GM21825 (cell line): ENCODE measurements around the gene RABEP1.
A peak's percentile ranks its signal among the peaks of the same experiment; 100 is the strongest.
"Not testable (repeated sequence)": the region's sequence is repeated elsewhere in the genome, so short reads cannot be mapped to it uniquely, and the experiment has no call there.

Experiments used
- ATAC-seq: cut with Tn5 transposase; IDR thresholded peaks from one replicate; pipeline ENCODE4 v1.9.1; 2021; ENCODE audit warnings: mild to moderate bottlenecking, moderate library complexity; ENCODE audit not compliant: unreplicated experiment

RABEP1 gene

GRCh38 chr17:5418858-5419355 is 136.8 kb downstream of the RABEP1 start:
- ATAC-seq, result peak; percentile 30

DNA sequence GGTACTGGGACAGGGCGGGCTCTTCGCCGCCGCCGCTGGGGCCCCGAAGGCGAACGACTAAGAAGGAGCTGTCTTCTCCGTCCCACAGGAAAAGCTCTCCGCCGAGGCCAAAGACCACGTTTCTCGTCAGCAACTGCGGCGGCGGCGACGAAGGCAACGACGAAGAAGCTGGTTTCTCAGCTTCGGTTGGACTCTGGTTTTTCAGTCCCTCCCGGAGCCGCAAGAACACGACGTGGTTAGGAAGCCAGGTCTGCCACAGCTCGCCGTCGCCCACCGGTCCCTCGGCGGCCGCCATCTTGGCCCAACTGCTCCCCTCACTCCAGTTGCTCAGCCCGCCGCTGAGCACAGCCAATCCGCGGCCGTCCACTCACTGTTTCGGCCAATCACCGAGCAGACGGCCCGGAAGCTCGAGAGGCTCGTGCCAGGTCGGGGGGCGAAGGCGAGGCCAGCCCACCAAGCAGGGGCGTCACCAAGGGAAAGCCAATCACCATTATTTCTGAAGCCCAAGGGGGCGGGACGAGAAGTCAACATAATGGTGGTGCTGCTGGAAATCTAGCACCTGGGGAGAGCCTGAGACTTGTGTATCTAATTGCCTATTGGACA is 137.4 kb downstream of the RABEP1 start, which contains the start of gene NUP88:
Gene NUP88 (minus strand): TSS at position 307 of the 603 bp plus-strand sequence. CDS start 12 bp downstream, at position 295.
- ATAC-seq, result peak; percentile 86

DNA sequence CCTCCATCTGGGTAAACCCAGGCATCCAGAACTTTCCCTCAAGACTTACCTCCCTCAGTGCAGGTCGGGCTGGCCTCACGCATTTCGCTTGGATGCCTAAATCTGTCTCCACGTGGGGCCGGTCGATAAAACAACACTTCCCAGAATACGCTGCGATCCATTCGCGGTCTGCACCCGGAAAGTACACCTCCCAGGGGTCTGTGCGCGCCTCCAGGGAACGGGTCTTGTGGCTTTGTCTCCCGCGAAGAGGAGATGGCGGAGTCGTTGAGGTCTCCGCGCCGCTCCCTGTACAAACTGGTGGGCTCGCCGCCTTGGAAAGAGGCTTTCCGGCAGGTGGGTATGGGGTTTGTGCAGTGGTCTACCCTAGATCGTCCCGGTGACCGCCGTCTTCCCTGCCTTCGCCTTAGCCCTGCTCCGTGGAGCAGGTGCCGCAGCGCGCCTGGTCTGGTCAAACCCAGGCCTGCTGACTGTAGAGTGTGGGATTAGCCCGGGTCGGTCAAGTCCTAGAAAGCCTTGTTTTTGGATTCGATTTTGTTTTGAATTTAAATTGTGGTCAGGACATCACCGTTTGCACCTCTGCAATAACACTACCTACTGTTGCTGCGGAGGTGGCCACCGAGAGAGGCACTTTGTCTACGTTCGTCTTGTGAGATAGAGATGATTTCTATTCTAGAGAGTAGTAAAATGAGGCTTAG is 138.0 kb downstream of the RABEP1 start, which contains the start of gene RPAIN:
Gene RPAIN (plus strand): TSS at position 224 of the 695 bp plus-strand sequence. CDS start 29 bp downstream, at position 253.
- ATAC-seq, result peak; percentile 48

DNA sequence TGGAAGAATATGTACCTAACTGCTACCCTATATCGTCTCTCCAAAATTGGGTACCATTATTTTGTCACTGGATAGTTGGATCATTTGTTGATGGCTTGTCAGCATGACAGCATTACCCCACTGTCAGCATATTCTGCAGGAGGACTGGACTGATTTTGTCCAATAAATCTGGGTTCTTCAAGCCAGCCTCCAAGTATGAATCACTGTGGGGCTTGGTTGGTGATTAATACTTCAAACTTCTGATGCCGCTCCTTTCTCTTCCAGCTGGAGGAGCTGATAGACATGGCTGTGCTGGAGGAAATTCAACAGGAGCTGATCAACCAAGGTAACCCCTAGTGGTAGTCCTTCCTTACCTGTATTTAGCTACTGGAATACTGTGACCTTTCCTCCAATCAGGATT is 140.4 kb downstream of the RABEP1 start:
- ATAC-seq, result no peak

DNA sequence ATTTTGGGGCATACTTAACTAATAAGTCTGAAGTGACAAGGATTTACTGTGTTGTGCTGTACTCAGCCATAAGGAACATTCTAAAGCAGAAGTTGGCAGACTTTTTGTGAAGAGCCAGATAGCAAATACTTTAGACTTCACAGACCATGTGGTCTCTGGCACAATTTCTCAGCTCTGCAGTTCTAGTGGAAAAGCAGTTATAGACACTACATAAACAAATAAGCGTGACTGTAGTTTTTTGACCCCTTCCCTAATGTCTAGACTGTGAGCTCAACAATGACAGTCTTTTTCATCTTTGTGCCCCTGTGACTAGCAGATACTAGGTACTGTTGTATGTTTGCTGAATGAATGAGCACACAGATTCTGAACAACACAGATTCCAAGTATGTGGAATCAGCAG is 142.8 kb downstream of the RABEP1 start:
- ATAC-seq, result no peak

DNA sequence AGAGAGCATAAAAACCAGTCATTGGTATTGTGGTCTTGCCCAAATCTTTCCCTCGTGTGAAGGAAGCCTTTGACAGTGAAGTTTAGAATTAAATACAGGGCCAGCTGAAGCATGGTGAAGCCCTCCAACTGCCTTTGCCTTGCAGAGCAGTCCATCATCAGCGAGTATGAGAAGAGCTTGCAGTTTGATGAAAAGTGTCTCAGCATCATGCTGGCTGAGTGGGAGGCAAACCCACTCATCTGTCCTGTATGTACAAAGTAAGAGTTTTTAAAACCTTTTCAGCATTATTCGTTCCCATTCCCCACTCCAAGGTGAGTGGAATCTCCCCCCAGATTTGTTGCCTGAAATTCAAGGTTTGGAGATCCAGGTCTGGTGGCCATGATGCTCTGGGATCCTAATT is 143.7 kb downstream of the RABEP1 start:
- no peak for ATAC-seq

DNA sequence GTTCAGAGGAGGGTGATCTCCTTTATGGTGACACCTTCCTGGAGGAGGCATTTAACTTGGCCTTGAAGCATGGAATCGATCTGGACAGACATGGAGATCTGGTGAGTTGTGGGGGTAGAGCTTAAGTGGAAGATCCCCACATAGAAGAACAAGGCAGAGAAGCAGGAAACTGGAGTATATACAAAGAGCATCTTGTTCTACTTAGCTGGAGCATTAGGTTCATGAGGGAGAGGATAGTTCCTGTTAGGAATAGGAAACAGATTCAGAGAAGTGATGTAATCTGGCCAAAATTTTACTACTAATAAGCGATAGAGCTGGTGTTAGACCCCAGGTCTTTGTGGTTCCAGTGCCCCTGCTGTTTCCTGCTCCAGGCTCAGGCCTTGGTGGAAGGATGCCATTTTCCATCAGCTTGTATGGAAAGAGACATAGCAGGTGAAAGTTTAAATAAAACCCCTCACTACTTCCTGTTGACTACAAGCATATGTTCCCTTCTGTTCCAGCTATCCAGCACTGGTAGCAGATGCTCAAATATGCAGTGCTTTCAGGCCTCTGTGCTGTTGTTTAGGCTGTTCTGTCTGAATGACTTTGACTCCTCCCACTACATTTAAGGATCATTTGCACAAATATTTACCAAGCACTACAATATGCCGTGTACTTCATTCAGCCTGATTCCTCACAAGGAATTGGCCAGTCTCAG is 147.3 kb downstream of the RABEP1 start:
- no peak for ATAC-seq

DNA sequence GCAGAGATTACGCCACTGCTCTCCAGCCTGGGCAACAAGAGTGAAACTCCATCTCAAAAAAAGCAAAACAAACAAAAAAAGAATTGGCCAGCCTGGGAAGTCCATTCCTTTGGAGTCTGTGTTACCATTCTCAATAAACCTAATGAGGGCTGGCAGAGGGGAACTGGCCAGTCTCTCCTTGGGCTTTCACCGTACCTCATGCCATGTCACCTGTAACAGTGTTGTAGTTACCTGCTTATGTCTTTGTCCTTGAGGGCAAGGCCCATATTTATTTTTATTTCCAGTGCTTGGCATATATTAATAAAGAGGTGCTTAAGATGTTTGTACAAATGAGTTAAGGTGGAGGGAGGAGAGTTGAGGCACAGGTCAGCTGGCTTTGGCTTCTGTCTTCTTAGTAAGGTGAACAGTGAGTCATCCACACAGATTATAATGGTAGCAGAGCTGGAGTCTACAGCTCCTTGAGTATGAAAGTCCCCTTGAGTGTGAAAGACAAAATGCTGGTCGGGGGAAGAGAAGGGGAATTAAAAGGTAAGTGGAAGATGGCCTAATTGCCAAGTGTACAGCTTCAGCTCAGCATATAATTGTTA is 148.4 kb downstream of the RABEP1 start:
- ATAC-seq, result no peak

DNA sequence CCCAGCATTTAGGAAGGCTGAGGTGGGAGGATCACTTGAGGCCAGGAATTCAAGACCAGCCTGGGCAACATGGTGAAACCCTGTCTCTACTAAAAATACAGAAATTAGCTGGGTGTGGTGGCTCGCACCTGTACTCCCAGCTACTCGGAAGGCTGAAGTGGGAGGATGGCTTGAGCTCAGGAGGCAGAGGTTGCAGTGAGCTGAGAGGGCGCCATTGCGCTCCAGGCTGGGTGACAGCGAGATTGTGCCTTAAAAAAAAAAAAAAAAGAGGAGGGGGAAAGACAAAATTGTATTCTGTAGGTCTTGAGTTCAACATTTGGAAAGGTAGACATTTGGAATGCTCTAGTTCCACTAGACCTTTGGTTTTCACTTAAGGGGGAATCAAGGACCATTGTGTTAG is 149.2 kb downstream of the RABEP1 start:
- ATAC-seq, result not testable (repeated sequence)

- no peak for ATAC-seq
These were observed 150.0 kb downstream of the RABEP1 start for GRCh38 chr17:5431949-5432556.

GRCh38 chr17:5434984-5435383 is 152.9 kb downstream of the RABEP1 start:
- ATAC-seq, result no peak
